RWPE1 (cell line): Measurements from ENCODE around the gene FOXE3.

Experiments used
- CTCF ChIA-PET: fragments of 350-600 bp; sonication (Branson Sonifier 250); formaldehyde crosslinking; extraction: SDS; loops from one replicate; lab custom pipeline; 2021; lab: Yijun Ruan, JAX
- POLR2A ChIA-PET: fragments of 400-600 bp; formaldehyde crosslinking; extraction: SDS; loops from one replicate; lab custom pipeline; 2020; ENCODE audit warnings: antibody characterized with exemption; ENCODE audit not compliant: low non-redundant PET; lab: Yijun Ruan, JAX
- DNase-seq: peaks from one replicate; pipeline ENCODE4 v3.0.0; 2012; ENCODE audit warnings: low spot score
- H3K27ac ChIP-seq: fragments of 450-650 bp; 2 replicates; pipeline ENCODE4 v1.5.1; 2017
- TF ChIP-seq, protein P1 (sequence below): fragments of 450-650 bp; conservative IDR thresholded peaks from 2 replicates; pipeline ENCODE4 v1.5.1; 2017; ENCODE audit warnings: low read depth, mild to moderate bottlenecking

Gene FOXE3

DNA sequence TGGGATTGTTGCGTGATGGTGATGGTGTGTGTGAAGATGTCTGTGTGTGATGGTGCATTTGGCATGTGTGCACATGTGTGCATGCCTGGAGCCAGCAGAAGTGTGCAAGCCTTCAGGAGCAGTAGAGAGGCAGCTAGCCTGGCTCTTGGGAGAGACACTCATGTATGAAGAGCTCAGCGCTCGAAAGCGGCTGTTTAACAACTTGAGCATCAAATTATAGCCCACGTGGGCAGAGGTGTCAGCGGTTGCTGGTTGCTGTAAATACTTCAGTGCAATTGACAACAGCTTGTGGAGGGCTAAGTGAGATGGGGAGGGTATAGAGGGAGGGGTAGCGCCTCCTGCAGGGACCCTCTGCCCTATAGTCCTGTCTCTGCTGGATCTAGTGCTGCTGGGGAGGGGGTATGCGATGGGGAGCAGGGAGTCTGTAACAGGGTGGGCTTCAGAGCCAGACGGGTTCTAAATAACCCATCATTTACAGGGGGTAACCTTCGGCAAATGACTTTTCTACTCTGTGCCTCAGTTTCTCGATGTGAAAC lies 43.2 kb downstream of the FOXE3 start:
- H3K27ac ChIP-seq, result no peak overlapping the region
- ChIA-PET POLR2A (no interaction called here), CTCF (no interaction called here)
- TF ChIP-seq, protein P1, sequence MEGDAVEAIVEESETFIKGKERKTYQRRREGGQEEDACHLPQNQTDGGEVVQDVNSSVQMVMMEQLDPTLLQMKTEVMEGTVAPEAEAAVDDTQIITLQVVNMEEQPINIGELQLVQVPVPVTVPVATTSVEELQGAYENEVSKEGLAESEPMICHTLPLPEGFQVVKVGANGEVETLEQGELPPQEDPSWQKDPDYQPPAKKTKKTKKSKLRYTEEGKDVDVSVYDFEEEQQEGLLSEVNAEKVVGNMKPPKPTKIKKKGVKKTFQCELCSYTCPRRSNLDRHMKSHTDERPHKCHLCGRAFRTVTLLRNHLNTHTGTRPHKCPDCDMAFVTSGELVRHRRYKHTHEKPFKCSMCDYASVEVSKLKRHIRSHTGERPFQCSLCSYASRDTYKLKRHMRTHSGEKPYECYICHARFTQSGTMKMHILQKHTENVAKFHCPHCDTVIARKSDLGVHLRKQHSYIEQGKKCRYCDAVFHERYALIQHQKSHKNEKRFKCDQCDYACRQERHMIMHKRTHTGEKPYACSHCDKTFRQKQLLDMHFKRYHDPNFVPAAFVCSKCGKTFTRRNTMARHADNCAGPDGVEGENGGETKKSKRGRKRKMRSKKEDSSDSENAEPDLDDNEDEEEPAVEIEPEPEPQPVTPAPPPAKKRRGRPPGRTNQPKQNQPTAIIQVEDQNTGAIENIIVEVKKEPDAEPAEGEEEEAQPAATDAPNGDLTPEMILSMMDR, result no peak
- DNase-seq, result no peak

DNA sequence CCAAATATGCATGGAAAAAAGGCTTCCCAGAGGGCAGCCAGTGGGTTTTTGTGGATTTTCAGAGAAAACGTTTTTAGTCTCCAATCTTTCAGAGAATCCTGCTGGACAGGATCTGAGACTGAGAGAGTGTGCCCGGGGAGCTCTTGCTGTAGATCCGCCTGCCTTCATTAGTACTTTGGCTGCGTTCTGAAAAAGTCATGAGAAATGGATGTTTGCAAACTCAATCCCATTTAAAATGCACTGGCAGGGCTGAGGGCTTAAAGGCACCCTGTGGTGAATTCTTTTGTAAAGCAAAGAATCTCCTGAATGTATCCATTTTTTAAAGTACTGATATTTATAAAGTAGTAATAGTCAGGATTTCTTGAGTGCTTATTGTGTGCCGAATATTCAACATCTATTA lies 44.0 kb downstream of the FOXE3 start:
- TF ChIP-seq, protein P1, result no peak
- POLR2A ChIA-PET, result no interaction called here
- CTCF ChIA-PET, result interaction anchor here (1.3 kb wide), 1 partner anchor 22 kb away, joined by 5 read pairs; the partner anchor contains the start of gene FOXD2
- H3K27ac ChIP-seq, result no peak overlapping the region
- DNase-seq, result no peak

DNA sequence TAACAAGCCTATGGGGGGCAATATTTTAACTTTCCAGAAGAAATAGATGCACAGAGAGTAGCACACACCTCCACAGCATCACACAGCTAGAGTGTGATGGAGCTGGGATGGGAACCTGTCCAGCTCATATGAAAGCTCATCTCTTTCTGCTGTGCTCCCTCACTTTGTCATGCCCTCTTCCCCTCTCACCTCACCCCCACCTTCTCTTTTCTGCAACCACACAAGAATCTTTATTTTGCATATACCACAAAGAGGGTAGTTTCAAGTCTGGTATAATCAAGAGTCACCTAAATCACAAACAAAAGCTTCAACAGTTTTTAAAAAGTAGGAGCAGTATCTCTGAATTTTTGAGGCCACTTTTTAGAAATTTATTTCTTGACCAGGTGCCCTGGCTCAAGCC lies 44.4 kb downstream of the FOXE3 start:
- ChIA-PET CTCF (interaction anchor here (1.3 kb wide), 1 partner anchor 23 kb away, joined by 5 read pairs; the partner anchor contains the start of gene FOXD2), POLR2A (no interaction called here)
- no peak for DNase-seq
- TF ChIP-seq, protein P1, result no peak
- H3K27ac ChIP-seq, result no peak overlapping the region

DNA sequence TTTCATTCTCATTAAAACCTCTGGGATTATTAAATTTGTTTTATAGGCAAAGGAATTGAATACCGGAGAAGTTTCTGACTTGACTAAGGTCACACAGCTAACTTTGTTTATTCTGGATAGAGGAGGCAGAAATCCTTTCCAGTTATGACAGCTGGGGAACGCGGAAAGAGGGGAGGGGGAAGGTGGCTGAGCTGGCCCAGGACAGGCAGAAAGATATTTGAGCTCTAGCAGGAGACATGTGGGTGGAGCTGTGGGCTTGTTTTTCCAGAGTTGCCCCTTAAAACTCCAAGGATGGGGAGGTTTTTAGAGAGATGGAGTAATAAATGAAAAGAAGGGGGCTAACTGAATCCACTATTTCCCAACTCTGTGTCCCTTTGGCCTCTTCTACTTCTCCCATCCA lies 49.5 kb downstream of the FOXE3 start:
- no peak overlapping the region for H3K27ac ChIP-seq
- TF ChIP-seq, protein P1, result no peak
- no peak for DNase-seq
- ChIA-PET CTCF (interaction anchor here (0.7 kb wide), 1 partner anchor 230 kb away, joined by 3 read pairs; no protein-coding TSS in a partner anchor), POLR2A (no interaction called here)
